SK-N-SH treated with all-trans-retinoic acid at 6 μM for 48 hours (cell line): ENCODE data around the gene B4GALT1.
"Not testable (repeated sequence)": the region's sequence is repeated elsewhere in the genome, so short reads cannot be mapped to it uniquely, and the experiment has no call there.

Source experiments
- ATAC-seq: fragments of 200-7000 bp; cut with Tn5 transposase; 3 replicates; pipeline ENCODE4 v1.9.1; 2020; ENCODE audit warnings: mild to moderate bottlenecking, moderate library complexity
- ARNTL ChIP-seq: fragments of 450-650 bp; formaldehyde crosslinking; IDR thresholded peaks from 2 replicates; pipeline ENCODE4 v1.5.0; 2020; ENCODE audit warnings: low read depth, mild to moderate bottlenecking, moderate library complexity, borderline replicate concordance
- CREB5 ChIP-seq: fragments of 250-450 bp; sonication (Bioruptor Pico); IDR thresholded peaks from 2 replicates; pipeline ENCODE4 v1.5.1; 2020; ENCODE audit warnings: low read depth, mild to moderate bottlenecking, moderate library complexity
- CSDC2 ChIP-seq: fragments of 250-450 bp; sonication (Bioruptor Pico); IDR thresholded peaks from 2 replicates; pipeline ENCODE4 v1.5.0; 2020; ENCODE audit warnings: mild to moderate bottlenecking, moderate library complexity
- ESRRG ChIP-seq: fragments of 250-450 bp; sonication (Bioruptor Pico); IDR thresholded peaks from 2 replicates; pipeline ENCODE4 v1.6.1; 2021; ENCODE audit warnings: mild to moderate bottlenecking
- GLIS3 ChIP-seq: fragments of 250-450 bp; sonication (Bioruptor Pico); IDR thresholded peaks from 2 replicates; pipeline ENCODE4 v1.5.0; 2020; ENCODE audit warnings: mild to moderate bottlenecking, moderate library complexity
- ISL1 ChIP-seq: fragments of 250-450 bp; sonication (Bioruptor Pico); IDR thresholded peaks from 2 replicates; pipeline ENCODE4 v2.1.2; 2022; ENCODE audit warnings: mild to moderate bottlenecking, moderate library complexity
- OSR1 ChIP-seq: fragments of 250-450 bp; sonication (Bioruptor Pico); IDR thresholded peaks from 2 replicates; pipeline ENCODE4 v1.8.0; 2022; ENCODE audit warnings: moderate library complexity, mild to moderate bottlenecking, inconsistent platforms
- POU6F1 ChIP-seq: fragments of 250-450 bp; sonication (Bioruptor Pico); IDR thresholded peaks from 2 replicates; pipeline ENCODE4 v1.8.0; 2021; ENCODE audit warnings: low read depth, mild to moderate bottlenecking, moderate library complexity, borderline replicate concordance
- PPARA ChIP-seq: fragments of 250-450 bp; sonication (Bioruptor Pico); IDR thresholded peaks from 2 replicates; pipeline ENCODE4 v1.5.0; 2020; ENCODE audit warnings: mild to moderate bottlenecking, borderline replicate concordance
- RARB ChIP-seq: fragments of 250-450 bp; sonication (Bioruptor Pico); IDR thresholded peaks from 2 replicates; pipeline ENCODE4 v1.8.0; 2021; ENCODE audit warnings: mild to moderate bottlenecking, moderate library complexity
- TOX ChIP-seq: fragments of 250-450 bp; sonication (Bioruptor Pico); IDR thresholded peaks from 2 replicates; pipeline ENCODE4 v1.8.0; 2021; ENCODE audit warnings: mild to moderate bottlenecking, moderate library complexity, borderline replicate concordance
- TSHZ2 ChIP-seq: fragments of 250-450 bp; sonication (Bioruptor Pico); IDR thresholded peaks from 2 replicates; pipeline ENCODE4 v1.5.0; 2020; ENCODE audit warnings: mild to moderate bottlenecking, moderate library complexity
- ZC3H10 ChIP-seq: fragments of 250-450 bp; sonication (Bioruptor Pico); IDR thresholded peaks from 2 replicates; pipeline ENCODE4 v1.5.1; 2021; ENCODE audit warnings: mild to moderate bottlenecking, moderate library complexity
- ZFP3 ChIP-seq: fragments of 250-450 bp; sonication (Bioruptor Pico); IDR thresholded peaks from 2 replicates; pipeline ENCODE4 v1.5.0; 2020; ENCODE audit warnings: mild to moderate bottlenecking, moderate library complexity
- ZFP30 ChIP-seq: fragments of 450-650 bp; formaldehyde crosslinking; IDR thresholded peaks from 2 replicates; pipeline ENCODE4 v1.5.0; 2022; ENCODE audit warnings: mild to moderate bottlenecking, moderate library complexity
- ZNF565 ChIP-seq: fragments of 450-650 bp; formaldehyde crosslinking; conservative IDR thresholded peaks from 2 replicates; pipeline ENCODE4 v1.5.0; 2020; ENCODE audit warnings: low read depth, mild to moderate bottlenecking, moderate library complexity
- ZNF70 ChIP-seq: fragments of 450-650 bp; formaldehyde crosslinking; IDR thresholded peaks from 2 replicates; pipeline ENCODE4 v1.5.0; 2020; ENCODE audit warnings: mild to moderate bottlenecking, moderate library complexity

B4GALT1 gene

GRCh38 chr9:33166231-33167083 is 679 bp downstream of the B4GALT1 start:
- TF ChIP-seq ARNTL (no peak), ZFP3 (0 out of 2 replicates have a peak, but pooled peaks have one; percentile 27)
- TF ChIP-seq, all 23 proteins: peak for 1
- peak; percentile 43 for ATAC-seq

- no peak for ATAC-seq
- TF ChIP-seq ZC3H10 (CRISPR knock-in tag) (no peak), ISL1 (CRISPR knock-in tag) (0 out of 2 replicates have a peak, but pooled peaks have one; percentile 18)
These were observed 1.6 kb downstream of the B4GALT1 start for GRCh38 chr9:33165263-33166151.

GRCh38 chr9:33164921-33165262 is 2.2 kb downstream of the B4GALT1 start:
- ATAC-seq = not testable (repeated sequence)

GRCh38 chr9:33164138-33164809 is 2.9 kb downstream of the B4GALT1 start:
- ATAC-seq = no peak

More at GRCh38 chr9:33164138-33164809, 2.9 kb downstream of the B4GALT1 start:
- TF ChIP-seq RARB (CRISPR knock-in tag) (no peak), OSR1 (CRISPR knock-in tag) (no peak), ISL1 (CRISPR knock-in tag) (no peak), PPARA (CRISPR knock-in tag) (no peak), POU6F1 (CRISPR knock-in tag) (no peak), ZC3H10 (CRISPR knock-in tag) (no peak), ZFP30 (CRISPR knock-in tag) (no peak), ESRRG (no peak), ARNTL (no peak), CSDC2 (CRISPR knock-in tag) (no peak), TOX (CRISPR knock-in tag) (no peak), CREB5 (no peak), TSHZ2 (CRISPR knock-in tag) (no peak), ZNF70 (CRISPR knock-in tag) (no peak), ZFP3 (no peak), GLIS3 (CRISPR knock-in tag) (no peak), ZNF565 (CRISPR knock-in tag) (no peak)
